Activated CD8-positive, alpha-beta memory T cell treated with anti-CD3 and anti-CD28 coated beads for 1 hour (primary cell): ENCODE results near the gene CDC123.
"Not testable (repeated sequence)": the region's sequence is repeated elsewhere in the genome, so short reads cannot be mapped to it uniquely, and the experiment has no call there.

Experiments used
- DNase-seq, 2 donors: peaks; one replicate each; pipeline ENCODE4 v3.0.0-alpha.2; 2020; ENCODE audit warnings: low read depth in 1 of 2; ENCODE audit errors: extremely low read depth in 1 of 2

Gene CDC123

GRCh38 chr10:12189426-12189825, 6.6 kb upstream of the CDC123 start:
- no peak for DNase-seq

- DNase-seq: no peak
Observed at GRCh38 chr10:12191715-12192114, 4.3 kb upstream of the CDC123 start.

- no peak for DNase-seq
Observed at GRCh38 chr10:12193193-12193592, 2.8 kb upstream of the CDC123 start.

- DNase-seq: no peak
Observed at GRCh38 chr10:12194752-12195271, 1.2 kb upstream of the CDC123 start.

GRCh38 chr10:12195281-12195602, 746 bp upstream of the CDC123 start:
- no peak for DNase-seq

- no peak for DNase-seq
Observed at GRCh38 chr10:12196531-12197211, 683 bp downstream of the CDC123 start.

GRCh38 chr10:12198156-12198555, 2.2 kb downstream of the CDC123 start:
- DNase-seq: no peak

GRCh38 chr10:12200850-12201249, 4.9 kb downstream of the CDC123 start:
- no peak for DNase-seq

GRCh38 chr10:12201543-12201942, 5.6 kb downstream of the CDC123 start:
- DNase-seq: no peak

GRCh38 chr10:12202226-12202625, 6.2 kb downstream of the CDC123 start:
- DNase-seq: no peak

- DNase-seq: no peak
Observed at GRCh38 chr10:12205082-12205481, 9.1 kb downstream of the CDC123 start.

- DNase-seq: no peak
Observed at GRCh38 chr10:12207114-12207513, 11.1 kb downstream of the CDC123 start.

- DNase-seq: no peak
Observed at GRCh38 chr10:12208460-12208859, 12.5 kb downstream of the CDC123 start.

- no peak for DNase-seq
Observed at GRCh38 chr10:12212454-12212853, 16.5 kb downstream of the CDC123 start.

- DNase-seq: no peak
Observed at GRCh38 chr10:12213621-12214020, 17.6 kb downstream of the CDC123 start.

GRCh38 chr10:12214093-12214492, 18.1 kb downstream of the CDC123 start:
- no peak for DNase-seq

- DNase-seq: peak in 1 of 2 donors; percentile 14
Observed at GRCh38 chr10:12214763-12215218, 18.8 kb downstream of the CDC123 start.

- no peak for DNase-seq
Observed at GRCh38 chr10:12218991-12219390, 23.0 kb downstream of the CDC123 start.

- no peak for DNase-seq
Observed at GRCh38 chr10:12221323-12222298, 25.6 kb downstream of the CDC123 start.

GRCh38 chr10:12225444-12225843, 29.5 kb downstream of the CDC123 start:
- no peak for DNase-seq

GRCh38 chr10:12226438-12226837, 30.4 kb downstream of the CDC123 start:
- not testable (repeated sequence) for DNase-seq

- no peak for DNase-seq
Observed at GRCh38 chr10:12228851-12229250, 32.9 kb downstream of the CDC123 start.
